Measurements from ENCODE around the gene FDX2.
A peak's percentile ranks its signal among the peaks of the same experiment; 100 is the strongest.

FDX2 gene

DNA sequence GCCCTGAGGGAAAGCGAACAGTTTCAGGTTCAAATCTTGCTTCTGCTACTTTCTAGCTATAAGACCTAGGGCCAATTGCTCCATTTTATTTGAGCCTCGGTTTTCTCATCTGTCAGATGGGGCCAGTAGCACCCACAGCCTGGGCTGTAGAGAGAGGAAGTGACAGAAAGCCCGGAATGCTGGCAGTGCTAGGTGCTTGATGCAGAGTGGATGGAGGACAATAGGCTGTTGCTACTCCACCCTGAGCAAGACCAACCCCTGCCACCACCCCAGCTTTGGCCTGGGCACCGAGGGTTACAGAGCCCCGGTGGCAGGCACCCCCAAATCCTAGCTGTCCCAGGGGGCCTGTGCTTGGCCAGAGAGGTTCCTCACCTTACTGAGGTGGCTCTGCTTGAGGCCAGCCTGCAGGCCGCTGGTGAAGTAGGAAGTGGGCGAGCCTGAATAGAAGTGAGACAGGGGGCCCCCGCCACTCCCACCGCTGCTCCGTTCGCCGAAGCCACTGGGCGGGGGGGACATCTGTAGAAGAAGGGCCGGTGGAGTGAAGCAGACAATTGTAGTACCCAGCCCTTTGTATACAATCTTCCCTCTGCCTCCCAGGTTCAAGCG is 2.1 kb upstream of the FDX2 start:
- no peaks in the 10 kb centered on the region for H3K27me3 ChIP-seq (ENCODE audit: low read depth, low read length)
- no peaks in the 10 kb centered on the region for H3K9me3 ChIP-seq (ENCODE audit: control insufficient read depth in 1 of 2, low read length in 2 of 2)
- H3K4me1 ChIP-seq (ENCODE audit: control insufficient read depth in 1 of 2, insufficient read depth in 2 of 2, low read length in 2 of 2), result peaks cover 0 to 15% of the 10 kb centered on the region in 2 donors
- H3K4me3 ChIP-seq (ENCODE audit: low read depth in 1 of 2, low read length in 2 of 2), result no peak overlapping the region
- no peak overlapping the region for H3K27ac ChIP-seq (ENCODE audit: low read length)
- peaks cover 17 to 62% of the 10 kb centered on the region in 2 donors for H3K36me3 ChIP-seq (ENCODE audit: control insufficient read depth in 1 of 2, insufficient read depth in 2 of 2, low read length in 2 of 2)

DNA sequence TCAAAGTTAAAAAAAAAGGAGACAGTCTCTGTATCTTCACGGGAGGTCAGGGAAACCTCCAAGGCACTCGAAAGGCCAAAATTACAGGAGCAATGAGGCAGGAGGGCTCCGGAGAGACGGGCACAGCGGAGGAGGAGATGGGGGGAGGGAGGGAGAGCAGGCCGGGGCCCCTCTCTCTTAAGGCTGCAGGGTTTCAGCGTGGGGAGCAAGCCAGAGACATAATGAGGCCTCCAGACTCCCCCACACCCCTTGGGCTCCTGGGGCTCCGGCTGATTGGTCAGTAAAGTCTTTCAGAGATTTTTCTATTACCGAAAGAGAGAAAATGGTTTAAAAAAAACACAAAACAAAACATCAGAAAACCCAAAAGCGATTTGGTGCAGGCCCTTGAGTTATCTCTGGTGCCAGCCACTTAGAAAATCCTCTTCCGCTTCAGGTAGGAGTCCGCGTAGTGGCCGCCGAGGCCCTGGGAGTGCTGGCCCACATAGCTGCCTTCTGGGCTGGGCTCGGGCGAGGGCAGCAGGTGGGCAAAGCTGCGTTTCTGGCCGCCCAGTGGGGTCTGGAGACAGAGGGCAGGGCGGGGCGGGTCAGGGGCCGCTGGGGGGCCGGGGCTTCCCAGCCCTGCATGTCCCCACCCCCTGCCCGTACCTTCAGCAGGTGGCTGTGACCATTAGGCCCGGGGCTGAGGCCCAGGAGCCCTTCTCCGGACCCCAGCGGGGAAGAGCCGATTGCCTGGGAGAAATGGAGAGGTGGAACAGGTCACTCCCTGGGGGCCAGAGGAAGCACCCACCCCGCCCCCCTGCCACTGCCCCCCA is 1.4 kb upstream of the FDX2 start:
- no peaks in the 10 kb centered on the region for H3K9me3 ChIP-seq (ENCODE audit: control insufficient read depth in 1 of 2, low read length in 2 of 2)
- H3K27me3 ChIP-seq (ENCODE audit: low read depth, low read length), result no peaks in the 10 kb centered on the region
- no peak overlapping the region for H3K4me3 ChIP-seq (ENCODE audit: low read depth in 1 of 2, low read length in 2 of 2)
- peaks cover 0 to 15% of the 10 kb centered on the region in 2 donors for H3K4me1 ChIP-seq (ENCODE audit: control insufficient read depth in 1 of 2, insufficient read depth in 2 of 2, low read length in 2 of 2)
- H3K27ac ChIP-seq (ENCODE audit: low read length), result no peak overlapping the region
- H3K36me3 ChIP-seq (ENCODE audit: control insufficient read depth in 1 of 2, insufficient read depth in 2 of 2, low read length in 2 of 2), result peaks cover 16 to 55% of the 10 kb centered on the region in 2 donors

DNA sequence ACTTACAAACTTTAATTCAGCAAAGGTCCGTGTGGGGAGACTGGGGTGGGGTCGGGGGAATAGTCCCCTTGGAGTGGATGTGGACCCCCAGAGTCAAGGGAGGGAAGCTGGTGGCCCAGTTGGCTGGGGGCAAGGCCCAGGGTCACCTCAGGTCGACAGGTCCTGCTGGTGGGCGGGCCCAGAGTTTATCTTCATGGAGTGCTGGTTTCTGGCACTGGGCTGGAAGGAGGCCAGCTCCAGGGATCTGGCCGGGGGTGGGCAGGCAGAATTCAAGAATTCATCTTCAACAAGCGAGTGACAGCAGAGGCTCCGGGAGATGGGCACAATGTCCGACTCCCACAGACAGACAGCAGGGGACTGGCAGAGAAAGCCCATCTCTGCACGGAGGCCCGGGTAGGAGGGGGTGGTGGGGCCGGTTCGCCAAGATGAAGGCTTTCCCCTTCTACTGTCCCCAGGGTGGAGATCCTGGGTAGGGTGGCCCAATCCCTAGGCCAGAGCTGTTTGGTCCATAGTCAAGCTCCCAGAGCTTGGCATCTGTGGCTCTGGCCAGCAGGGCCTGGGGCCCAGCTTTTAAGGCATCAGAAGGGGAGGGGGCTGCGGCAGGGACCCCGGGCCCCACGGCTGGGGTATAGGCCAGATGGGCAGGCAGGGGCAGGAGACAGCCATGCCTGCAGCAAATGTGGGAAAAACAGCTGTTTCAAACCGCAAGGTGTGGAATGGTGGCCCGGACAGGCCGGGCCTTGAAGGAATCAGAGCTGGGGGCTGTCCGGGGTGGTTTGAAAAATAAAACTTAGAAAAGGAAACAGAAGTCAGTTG is 622 bp upstream of the FDX2 start:
- Histone ChIP-seq H3K36me3 (ENCODE audit: control insufficient read depth in 1 of 2, insufficient read depth in 2 of 2, low read length in 2 of 2) (peaks cover 9 to 47% of the 10 kb centered on the region in 2 donors), H3K27ac (ENCODE audit: low read length) (no peak overlapping the region), H3K27me3 (ENCODE audit: low read depth, low read length) (no peaks in the 10 kb centered on the region), H3K4me3 (ENCODE audit: low read depth in 1 of 2, low read length in 2 of 2) (peak overlapping the region; percentile 83 to 95), H3K4me1 (ENCODE audit: control insufficient read depth in 1 of 2, insufficient read depth in 2 of 2, low read length in 2 of 2) (peaks cover 0 to 15% of the 10 kb centered on the region in 2 donors), H3K9me3 (ENCODE audit: control insufficient read depth in 1 of 2, low read length in 2 of 2) (no peaks in the 10 kb centered on the region)

DNA sequence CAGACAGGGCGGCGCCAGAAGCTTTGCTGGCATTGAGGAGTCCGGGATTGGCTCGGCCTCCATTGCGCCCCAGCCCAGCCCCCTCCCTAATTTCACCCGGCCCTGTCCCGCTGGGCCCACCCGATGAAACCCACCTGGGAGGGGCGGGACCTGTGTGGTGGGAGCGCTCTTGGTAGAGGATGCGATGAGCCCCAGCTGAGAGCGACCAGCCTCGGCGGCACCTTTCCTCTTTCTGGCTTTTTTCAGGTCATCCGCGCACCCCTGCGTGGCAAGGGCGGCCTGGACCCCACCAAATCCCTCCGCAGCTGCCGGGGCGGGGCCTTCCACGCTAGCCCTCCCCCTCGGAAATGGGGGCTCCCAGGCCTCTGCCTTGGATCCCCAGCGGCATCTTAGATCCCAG is 6.4 kb downstream of the FDX2 start, which contains the start of gene ZGLP1:
Gene ZGLP1, minus strand, starts transcription at position 393 of the 400 bp plus-strand sequence.
- H3K9me3 ChIP-seq (ENCODE audit: control insufficient read depth in 1 of 2, low read length in 2 of 2), result no peaks in the 10 kb centered on the region
- no peak within 1 kb of the TSS for H3K4me3 ChIP-seq (ENCODE audit: low read depth in 1 of 2, low read length in 2 of 2)
- no peak within 1 kb of the TSS for H3K27ac ChIP-seq (ENCODE audit: low read length)
- no peaks in the 10 kb centered on the region for H3K27me3 ChIP-seq (ENCODE audit: low read depth, low read length)
- peaks cover 0 to 2% of the 10 kb centered on the region in 2 donors for H3K4me1 ChIP-seq (ENCODE audit: control insufficient read depth in 1 of 2, insufficient read depth in 2 of 2, low read length in 2 of 2)
- peaks cover 0 to 19% of the 10 kb centered on the region in 2 donors for H3K36me3 ChIP-seq (ENCODE audit: control insufficient read depth in 1 of 2, insufficient read depth in 2 of 2, low read length in 2 of 2)

DNA sequence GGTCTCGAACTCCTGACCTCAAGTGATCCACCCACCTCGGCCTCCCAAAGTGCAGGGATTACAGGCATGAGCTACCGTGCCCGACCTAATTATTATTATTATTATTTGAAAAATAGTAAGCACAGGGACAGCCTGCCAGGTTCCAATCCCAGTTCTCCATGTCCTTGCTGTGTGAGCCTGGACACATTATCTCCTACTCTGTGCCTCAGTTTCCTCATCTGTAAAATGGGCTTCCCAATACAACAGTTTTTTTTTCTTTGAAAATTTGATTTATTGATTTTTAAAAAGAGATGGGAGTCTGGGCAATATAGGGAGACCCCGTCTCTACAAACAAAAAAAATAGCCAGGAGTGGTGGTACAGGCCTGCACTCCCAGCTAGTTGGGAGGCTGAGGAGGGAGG is 9.5 kb downstream of the FDX2 start:
- H3K27me3 ChIP-seq (ENCODE audit: low read depth, low read length), result no peaks in the 10 kb centered on the region
- H3K36me3 ChIP-seq (ENCODE audit: control insufficient read depth in 1 of 2, insufficient read depth in 2 of 2, low read length in 2 of 2), result peaks cover 0 to 19% of the 10 kb centered on the region in 2 donors
- no peaks in the 10 kb centered on the region for H3K9me3 ChIP-seq (ENCODE audit: control insufficient read depth in 1 of 2, low read length in 2 of 2)
- no peak overlapping the region for H3K27ac ChIP-seq (ENCODE audit: low read length)
- H3K4me3 ChIP-seq (ENCODE audit: low read depth in 1 of 2, low read length in 2 of 2), result no peak overlapping the region
- no peaks in the 10 kb centered on the region for H3K4me1 ChIP-seq (ENCODE audit: control insufficient read depth in 1 of 2, insufficient read depth in 2 of 2, low read length in 2 of 2)

DNA sequence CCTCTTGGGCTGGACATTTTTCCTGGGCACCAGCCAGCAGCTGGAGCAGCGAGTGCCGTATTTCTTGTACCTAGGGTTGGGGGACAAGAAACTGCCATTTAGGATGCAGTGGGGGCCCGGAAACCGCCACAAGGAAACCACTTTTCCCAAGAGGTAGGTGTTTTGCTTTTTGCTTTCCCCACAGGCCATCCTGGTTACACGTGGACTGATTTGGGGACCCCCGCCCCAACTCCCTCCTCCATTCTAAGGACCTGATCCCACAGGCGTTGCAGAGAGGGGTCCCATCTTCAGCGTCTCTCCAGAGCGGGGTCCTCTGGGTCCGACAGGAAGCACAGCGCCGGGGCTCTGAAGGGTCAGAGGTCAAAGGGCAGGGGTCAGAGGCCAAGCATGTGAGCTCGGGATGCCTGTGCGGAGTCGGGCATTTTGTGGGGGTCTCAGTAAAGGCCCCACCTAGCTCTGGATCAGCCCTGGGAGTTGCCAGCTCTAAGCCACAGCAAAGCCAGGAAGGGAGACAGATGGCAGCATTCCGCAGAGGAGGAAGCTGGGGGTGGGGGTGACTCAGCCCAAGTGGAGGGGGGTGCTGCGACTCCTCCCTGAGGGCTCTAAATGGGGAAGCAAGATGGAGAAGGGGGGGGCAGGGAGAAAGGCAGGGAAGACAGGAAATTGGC is 10.5 kb downstream of the FDX2 start:
- Histone ChIP-seq H3K27ac (ENCODE audit: low read length) (no peak overlapping the region), H3K4me1 (ENCODE audit: control insufficient read depth in 1 of 2, insufficient read depth in 2 of 2, low read length in 2 of 2) (no peaks in the 10 kb centered on the region), H3K27me3 (ENCODE audit: low read depth, low read length) (no peaks in the 10 kb centered on the region), H3K4me3 (ENCODE audit: low read depth in 1 of 2, low read length in 2 of 2) (no peak overlapping the region), H3K9me3 (ENCODE audit: control insufficient read depth in 1 of 2, low read length in 2 of 2) (no peaks in the 10 kb centered on the region), H3K36me3 (ENCODE audit: control insufficient read depth in 1 of 2, insufficient read depth in 2 of 2, low read length in 2 of 2) (peaks cover 0 to 13% of the 10 kb centered on the region in 2 donors)

DNA sequence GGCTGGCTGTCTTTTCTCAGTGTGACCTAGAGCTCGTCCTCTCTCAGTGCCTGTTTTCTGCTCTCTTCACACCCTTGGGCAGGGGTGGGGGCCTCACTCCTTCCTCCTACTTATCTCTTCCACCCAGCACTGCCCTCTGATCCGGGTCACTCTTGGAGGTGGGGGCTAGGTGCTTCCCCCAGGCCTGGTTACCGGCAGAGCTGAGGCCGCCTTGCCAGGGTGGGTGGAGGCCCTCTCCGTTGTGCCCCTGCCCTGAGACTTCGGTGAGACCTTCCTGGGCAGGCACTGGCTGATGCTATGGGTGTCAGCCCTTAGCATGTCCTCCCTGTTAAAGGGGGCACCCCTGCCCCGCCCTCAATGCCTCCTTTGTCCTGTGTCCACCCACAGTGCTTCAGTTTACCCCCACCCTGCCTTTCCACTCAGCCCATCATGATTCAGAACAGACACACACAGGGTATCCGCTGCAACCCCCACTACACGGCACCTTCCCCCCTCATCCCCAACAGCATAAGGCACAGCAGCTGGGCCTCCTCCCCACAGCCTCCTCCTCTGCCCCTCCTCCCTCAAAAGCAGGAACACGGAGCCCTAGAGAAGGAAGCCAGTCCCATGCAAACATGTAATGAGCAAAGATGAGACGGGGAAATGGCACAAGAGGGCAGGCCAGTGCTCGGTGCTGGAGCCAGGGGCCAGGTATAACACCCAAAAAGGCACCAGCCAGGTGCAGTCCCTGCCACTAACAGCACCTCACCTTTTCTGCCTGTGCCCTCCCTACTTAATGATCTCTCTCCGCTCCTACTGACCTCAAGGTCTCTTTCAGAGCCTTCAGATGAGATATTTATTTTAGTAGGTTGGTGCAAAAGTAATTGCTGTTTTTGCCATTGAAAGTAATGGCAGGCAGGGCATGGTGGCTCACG is 16.0 kb downstream of the FDX2 start:
- Histone ChIP-seq H3K4me1 (ENCODE audit: control insufficient read depth in 1 of 2, insufficient read depth in 2 of 2, low read length in 2 of 2) (peaks cover 0 to 15% of the 10 kb centered on the region in 2 donors), H3K9me3 (ENCODE audit: control insufficient read depth in 1 of 2, low read length in 2 of 2) (no peaks in the 10 kb centered on the region), H3K4me3 (ENCODE audit: low read depth in 1 of 2, low read length in 2 of 2) (no peak overlapping the region), H3K27me3 (ENCODE audit: low read depth, low read length) (peaks cover 15% of the 10 kb centered on the region), H3K27ac (ENCODE audit: low read length) (no peak overlapping the region), H3K36me3 (ENCODE audit: control insufficient read depth in 1 of 2, insufficient read depth in 2 of 2, low read length in 2 of 2) (peaks cover 0 to under 1% of the 10 kb centered on the region in 2 donors)

DNA sequence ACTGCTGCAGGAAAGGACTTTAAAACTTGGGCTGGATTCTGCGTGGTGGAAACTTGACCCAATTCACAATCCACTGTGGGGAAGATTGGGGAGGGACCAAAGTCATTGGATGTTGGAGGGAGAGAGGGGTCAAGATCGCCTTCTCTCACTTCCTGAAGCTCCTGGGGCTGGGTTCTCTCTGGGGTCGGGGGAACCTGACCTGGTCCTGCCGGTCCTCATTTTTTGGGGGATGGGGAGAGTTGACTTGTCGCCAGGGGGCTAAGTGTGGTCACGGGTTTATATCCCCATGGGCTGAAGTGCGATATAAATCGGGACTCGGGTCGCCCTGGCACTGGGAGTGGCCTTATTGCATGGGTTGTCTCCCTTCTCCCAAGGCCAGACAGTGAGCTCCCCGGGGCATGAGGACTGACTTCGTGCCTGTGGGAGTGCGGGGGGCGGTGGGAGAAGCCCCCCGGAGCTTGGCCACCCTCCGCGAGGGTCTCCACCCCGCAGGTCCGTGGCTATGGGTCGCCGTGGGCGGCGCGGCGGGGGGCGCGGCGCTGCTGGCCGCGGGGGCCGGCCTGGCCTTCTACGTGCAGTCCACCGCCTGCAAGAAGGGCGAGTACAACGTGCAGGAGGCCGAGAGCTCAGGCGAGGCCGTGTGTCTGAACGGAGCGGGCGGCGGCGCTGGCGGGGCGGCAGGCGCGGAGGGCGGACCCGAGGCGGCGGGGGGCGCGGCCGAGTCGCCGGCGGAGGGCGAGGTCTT is 19.8 kb downstream of the FDX2 start:
- H3K27me3 ChIP-seq (ENCODE audit: low read depth, low read length), result peaks cover 52% of the 10 kb centered on the region
- H3K36me3 ChIP-seq (ENCODE audit: control insufficient read depth in 1 of 2, insufficient read depth in 2 of 2, low read length in 2 of 2), result no peaks in the 10 kb centered on the region
- H3K9me3 ChIP-seq (ENCODE audit: control insufficient read depth in 1 of 2, low read length in 2 of 2), result no peaks in the 10 kb centered on the region
- H3K27ac ChIP-seq (ENCODE audit: low read length), result no peak overlapping the region
- peak overlapping the region; percentile 46 to 57 for H3K4me3 ChIP-seq (ENCODE audit: low read depth in 1 of 2, low read length in 2 of 2)
- peaks cover 0 to 38% of the 10 kb centered on the region in 2 donors for H3K4me1 ChIP-seq (ENCODE audit: control insufficient read depth in 1 of 2, insufficient read depth in 2 of 2, low read length in 2 of 2)

DNA sequence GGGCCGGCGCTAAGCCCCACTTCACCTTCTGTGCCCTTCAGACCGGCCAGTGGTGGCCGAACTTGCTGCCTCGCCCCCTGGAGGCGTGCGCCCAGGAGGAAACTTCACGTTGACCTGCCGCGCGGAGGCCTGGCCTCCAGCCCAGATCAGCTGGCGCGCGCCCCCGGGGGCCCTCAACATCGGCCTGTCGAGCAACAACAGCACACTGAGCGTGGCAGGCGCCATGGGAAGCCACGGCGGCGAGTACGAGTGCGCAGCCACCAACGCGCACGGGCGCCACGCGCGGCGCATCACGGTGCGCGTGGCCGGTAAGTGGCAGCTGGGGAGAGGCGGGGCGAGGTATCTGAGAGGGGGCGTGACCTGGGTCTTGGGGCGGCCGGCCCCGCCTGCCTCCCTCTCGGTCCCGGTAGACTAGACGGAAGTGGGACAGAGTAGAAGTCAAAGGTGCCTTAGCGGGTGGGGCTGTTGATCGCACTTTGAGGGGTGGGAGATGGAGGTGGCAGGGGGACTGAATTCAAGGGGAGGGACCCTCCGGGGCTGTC is 20.4 kb downstream of the FDX2 start:
- H3K36me3 ChIP-seq (ENCODE audit: control insufficient read depth in 1 of 2, insufficient read depth in 2 of 2, low read length in 2 of 2), result no peaks in the 10 kb centered on the region
- peaks cover under 1 to 44% of the 10 kb centered on the region in 2 donors for H3K4me1 ChIP-seq (ENCODE audit: control insufficient read depth in 1 of 2, insufficient read depth in 2 of 2, low read length in 2 of 2)
- no peaks in the 10 kb centered on the region for H3K9me3 ChIP-seq (ENCODE audit: control insufficient read depth in 1 of 2, low read length in 2 of 2)
- H3K27ac ChIP-seq (ENCODE audit: low read length), result no peak overlapping the region
- H3K27me3 ChIP-seq (ENCODE audit: low read depth, low read length), result peaks cover 58% of the 10 kb centered on the region
- H3K4me3 ChIP-seq (ENCODE audit: low read depth in 1 of 2, low read length in 2 of 2), result peak overlapping the region; percentile 46 to 57

Data from muscle layer of duodenum (tissue), 2 donors.